ENCODE data around the gene RPL23. TPM values are rescaled to one million over a fixed set of nuclear protein-coding genes. Genes with fewer than 3 reads are reported as not detected.

The RPL23 gene
- total RNA-seq, 4 donors from 2014 or later = 998 to 2,109 (median 1,205) TPM

GRCh38 chr17:38879878-38880665, 26.6 kb upstream of the RPL23 start:
- Histone ChIP-seq H3K4me1 (peaks cover 47 to 100% (median 68%) of the 10 kb centered on the region in 3 donors), H3K9me3 (no peaks in the 10 kb centered on the region), H3K36me3 (peaks cover 7 to 93% (median 7%) of the 10 kb centered on the region in 3 donors), H3K4me3 (peak overlapping the region in 1 of 4 donors; percentile 24), H3K27ac (peak overlapping the region; percentile 18 to 70 (median 52)), H3K27me3 (no peaks in the 10 kb centered on the region)
- TF ChIP-seq POLR2A (IDR thresholded peaks at IDR 0.05) = no peak
- no peak for TF ChIP-seq CTCF (IDR thresholded peaks at IDR 0.05)
- intact Hi-C loops (cut with DNase I) = no loop called here
- WGBS, 2 donors = 15 to 17% methylated on average over 4 to 6 of the region's 6 CpGs
- no peak for DNase-seq

GRCh38 chr17:38877130-38877851, 23.8 kb upstream of the RPL23 start:
- 57 to 88% methylated on average over 1 of the region's 7 CpGs for WGBS, 2 donors
- Histone ChIP-seq H3K9me3 (no peaks in the 10 kb centered on the region), H3K4me1 (peaks cover 55 to 100% (median 71%) of the 10 kb centered on the region in 3 donors), H3K4me3 (no peak overlapping the region), H3K27ac (peak overlapping the region in 3 of 4 donors; percentile 6 to 47 (median 26)), H3K27me3 (no peaks in the 10 kb centered on the region), H3K36me3 (peaks cover 7 to 67% (median 7%) of the 10 kb centered on the region in 3 donors)
- no peak for DNase-seq
- intact Hi-C loops (cut with DNase I) = no loop called here
- TF ChIP-seq CTCF (IDR thresholded peaks at IDR 0.05) (no peak), POLR2A (IDR thresholded peaks at IDR 0.05) (no peak)

- no peaks in the 10 kb centered on the region for H3K9me3 ChIP-seq
- WGBS, 2 donors = 61 to 66% methylated on average over 4 to 5 of the region's 5 CpGs
- intact Hi-C loops (cut with DNase I) = no loop called here
- H3K36me3 ChIP-seq = peaks cover 0 to 49% (median 3%) of the 10 kb centered on the region in 3 donors
- TF ChIP-seq CTCF (IDR thresholded peaks at IDR 0.05) (no peak), POLR2A (IDR thresholded peaks at IDR 0.05) (no peak)
- H3K4me1 ChIP-seq = peaks cover 55 to 97% (median 65%) of the 10 kb centered on the region in 3 donors
- peak overlapping the region in 3 of 4 donors; percentile 73 to 98 (median 97) for H3K27ac ChIP-seq
- no peaks in the 10 kb centered on the region for H3K27me3 ChIP-seq
- DNase-seq = no peak
- no peak overlapping the region for H3K4me3 ChIP-seq
Observed at GRCh38 chr17:38875477-38876075, 22.1 kb upstream of the RPL23 start.

GRCh38 chr17:38874505-38875400, 21.2 kb upstream of the RPL23 start:
- H3K9me3 ChIP-seq = no peaks in the 10 kb centered on the region
- WGBS, 2 donors = 23 to 40% methylated on average over 4 to 5 of the region's 10 CpGs
- intact Hi-C loops (cut with DNase I) = no loop called here
- peaks cover 0 to 41% (median 0%) of the 10 kb centered on the region in 3 donors for H3K36me3 ChIP-seq
- no peak for DNase-seq
- peak overlapping the region in 3 of 4 donors; percentile 73 to 98 (median 97) for H3K27ac ChIP-seq
- H3K4me3 ChIP-seq = peak overlapping the region in 1 of 4 donors; percentile 28
- no peak for TF ChIP-seq POLR2A (IDR thresholded peaks at IDR 0.05)
- TF ChIP-seq CTCF (IDR thresholded peaks at IDR 0.05) = no peak
- H3K27me3 ChIP-seq = no peaks in the 10 kb centered on the region
- peaks cover 47 to 89% (median 57%) of the 10 kb centered on the region in 3 donors for H3K4me1 ChIP-seq

Measured in esophagus squamous epithelium (tissue), 5 donors.